Stimulated activated CD4-positive, alpha-beta T cell treated with anti-CD3 and anti-CD28 coated beads, Interleukin-12 subunit alpha, Interleukin-12 subunit beta, amount 100 ng/mL, for 4 hours (primary cell): Measurements from ENCODE around the gene NPHP4.
"Not testable (repeated sequence)": the region's sequence is repeated elsewhere in the genome, so short reads cannot be mapped to it uniquely, and the experiment has no call there.

ENCODE experiments used
- DNase-seq: peaks from one replicate; pipeline ENCODE4 v3.0.0-alpha.2; 2020

The NPHP4 gene

GRCh38 chr1:5865056-5865455 lies 127.2 kb downstream of the NPHP4 start:
- no peak for DNase-seq

GRCh38 chr1:5864256-5864655 lies 128.0 kb downstream of the NPHP4 start:
- no peak for DNase-seq

GRCh38 chr1:5863238-5863637 lies 129.0 kb downstream of the NPHP4 start:
- DNase-seq = no peak

- no peak for DNase-seq
Observed at GRCh38 chr1:5861871-5862825, 130.1 kb downstream of the NPHP4 start.

GRCh38 chr1:5860277-5860676 lies 131.9 kb downstream of the NPHP4 start:
- DNase-seq = no peak

- DNase-seq = no peak
Observed at GRCh38 chr1:5859766-5860165, 132.5 kb downstream of the NPHP4 start.

- no peak for DNase-seq
Observed at GRCh38 chr1:5858844-5859407, 133.3 kb downstream of the NPHP4 start.

GRCh38 chr1:5858246-5858645 lies 134.0 kb downstream of the NPHP4 start:
- no peak for DNase-seq

GRCh38 chr1:5857508-5858090 lies 134.6 kb downstream of the NPHP4 start:
- DNase-seq = no peak

- DNase-seq = no peak
Observed at GRCh38 chr1:5857011-5857410, 135.2 kb downstream of the NPHP4 start.

- DNase-seq = no peak
Observed at GRCh38 chr1:5856246-5856815, 135.9 kb downstream of the NPHP4 start.

- DNase-seq = no peak
Observed at GRCh38 chr1:5855196-5855897, 136.9 kb downstream of the NPHP4 start.

- no peak for DNase-seq
Observed at GRCh38 chr1:5854754-5855153, 137.5 kb downstream of the NPHP4 start.

- DNase-seq = not testable (repeated sequence)
Observed at GRCh38 chr1:5853858-5854257, 138.4 kb downstream of the NPHP4 start.

- DNase-seq = no peak
Observed at GRCh38 chr1:5850503-5850902, 141.7 kb downstream of the NPHP4 start.

GRCh38 chr1:5849550-5849949 lies 142.7 kb downstream of the NPHP4 start:
- DNase-seq = no peak

- no peak for DNase-seq
Observed at GRCh38 chr1:5847013-5847659, 145.1 kb downstream of the NPHP4 start.

GRCh38 chr1:5845376-5845775 lies 146.8 kb downstream of the NPHP4 start:
- DNase-seq = no peak

- no peak for DNase-seq
Observed at GRCh38 chr1:5844442-5844841, 147.8 kb downstream of the NPHP4 start.

GRCh38 chr1:5843521-5844096 lies 148.6 kb downstream of the NPHP4 start:
- no peak for DNase-seq

GRCh38 chr1:5842679-5843078 lies 149.5 kb downstream of the NPHP4 start:
- DNase-seq = no peak

- DNase-seq = no peak
Observed at GRCh38 chr1:5840551-5841001, 151.6 kb downstream of the NPHP4 start.
